CD4-positive, CD25-positive, alpha-beta regulatory T cell (primary cell): Measurements from ENCODE around the gene UBE2V1. TPM values are rescaled to one million over a fixed set of nuclear protein-coding genes. Genes with fewer than 3 reads are reported as not detected.

Experiments
- ATAC-seq, 2 donors: fragments of 150-1000 bp; cut with Tn5 transposase; one replicate each; pipeline ENCODE4 v1.10.0; 2021; ENCODE audit warnings: low read depth in 2 of 2, moderate number of reproducible peaks in 2 of 2, moderate library complexity in 1 of 2
- DNase-seq, 3 donors: peaks; one replicate each; pipeline versions ENCODE4 v3.0.0 to v3.0.0-alpha.2; 2012 to 2022; ENCODE audit warnings: mixed read lengths in 1 of 3
- H3K27ac ChIP-seq: one replicate; pipeline ENCODE4 v1.7.0; 2013; ENCODE audit warnings: mild to moderate bottlenecking, low read length; ENCODE audit not compliant: insufficient read depth, poor library complexity, severe bottlenecking
- H3K27me3 ChIP-seq: one replicate; pipeline ENCODE4 v1.7.0; 2013; ENCODE audit warnings: low read length; ENCODE audit not compliant: control insufficient read depth, insufficient read depth
- H3K36me3 ChIP-seq: one replicate; pipeline ENCODE4 v1.7.0; 2013; ENCODE audit warnings: mild to moderate bottlenecking, low read length, moderate library complexity; ENCODE audit not compliant: control insufficient read depth, insufficient read depth
- H3K4me1 ChIP-seq: 2 replicates; pipeline ENCODE4 v1.7.0; 2013; ENCODE audit warnings: mild to moderate bottlenecking, low read length; ENCODE audit not compliant: insufficient read depth, control insufficient read depth, poor library complexity, severe bottlenecking
- H3K4me3 ChIP-seq: one replicate; pipeline ENCODE4 v1.7.0; 2013; ENCODE audit warnings: low read depth, mild to moderate bottlenecking, low read length, moderate library complexity
- H3K9me3 ChIP-seq, 2 experiments: 1 replicate in 1 of 2; 2 replicates in 1 of 2; pipeline ENCODE4 v1.7.0; 2013; ENCODE audit warnings: low read length in 2 of 2, mild to moderate bottlenecking in 1 of 2, moderate library complexity in 1 of 2; ENCODE audit not compliant: control insufficient read depth in 2 of 2
- H3K27ac Mint-ChIP-seq, 3 donors: one replicate each; pipeline ENCODE4 v1.8.0; 2020 to 2022; ENCODE audit warnings: mild to moderate bottlenecking in 3 of 3, mixed read lengths in 3 of 3, moderate library complexity in 2 of 3
- H3K27me3 Mint-ChIP-seq: one replicate; pipeline ENCODE4 v1.8.0; 2022; ENCODE audit warnings: mild to moderate bottlenecking, mixed read lengths
- H3K36me3 Mint-ChIP-seq: one replicate; pipeline ENCODE4 v1.8.0; 2020; ENCODE audit warnings: mixed read lengths
- H3K4me1 Mint-ChIP-seq, 4 donors: one replicate each; pipeline ENCODE4 v1.8.0; 2020 to 2022; ENCODE audit warnings: mixed read lengths in 4 of 4, mild to moderate bottlenecking in 1 of 4
- H3K4me3 Mint-ChIP-seq, 4 donors: one replicate each; pipeline ENCODE4 v1.8.0; 2020 to 2022; ENCODE audit warnings: mild to moderate bottlenecking in 4 of 4, mixed read lengths in 4 of 4, moderate library complexity in 3 of 4
- H3K9me3 Mint-ChIP-seq, 7 donors: one replicate each; pipeline ENCODE4 v1.8.0; 2020 to 2022; ENCODE audit warnings: mixed read lengths in 7 of 7, mild to moderate bottlenecking in 3 of 7, moderate library complexity in 2 of 7
- polyA plus RNA-seq, 4 donors: library from polyadenylated mRNA; unstranded; fragments of 300-500 nt; fragmentation: Illumina TruSeq; gene quantifications; one replicate each; pipeline ENCODE4 v1.2.3, GENCODE V29; 2021
- total RNA-seq: library from RNA; stranded (reverse); gene quantifications from one replicate; pipeline ENCODE4 v1.2.3, GENCODE V29; 2022

UBE2V1 gene
- total and polyA plus RNA-seq, 5 donors from 2014 or later: 115 to 130 (median 124) TPM

GRCh38 chr20:50055524-50056083 is 57.3 kb downstream of the UBE2V1 start:
- no peaks in the 10 kb centered on the region for H3K36me3 Mint-ChIP-seq
- peaks cover 4% of the 10 kb centered on the region for H3K27me3 Mint-ChIP-seq
- no peak for DNase-seq
- no peaks in the 10 kb centered on the region for H3K9me3 Mint-ChIP-seq
- H3K4me1 ChIP-seq: no peaks in the 10 kb centered on the region
- ATAC-seq: no peak
- no peaks in the 10 kb centered on the region for H3K36me3 ChIP-seq
- H3K27ac Mint-ChIP-seq: no peak overlapping the region
- no peak overlapping the region for H3K4me3 Mint-ChIP-seq
- H3K4me3 ChIP-seq: no peak overlapping the region
- H3K4me1 Mint-ChIP-seq: peaks cover 0 to 2% (median under 1%) of the 10 kb centered on the region in 4 donors
- no peaks in the 10 kb centered on the region for H3K9me3 ChIP-seq
- H3K27ac ChIP-seq: no peak overlapping the region
- no peaks in the 10 kb centered on the region for H3K27me3 ChIP-seq

GRCh38 chr20:50054626-50055511 is 58.1 kb downstream of the UBE2V1 start:
- DNase-seq: no peak
- Histone ChIP-seq H3K9me3 (no peaks in the 10 kb centered on the region), H3K27me3 (no peaks in the 10 kb centered on the region), H3K27ac (no peak overlapping the region), H3K36me3 (no peaks in the 10 kb centered on the region), H3K4me3 (no peak overlapping the region), H3K4me1 (no peaks in the 10 kb centered on the region)
- H3K4me3 Mint-ChIP-seq: no peak overlapping the region
- peaks cover 7% of the 10 kb centered on the region for H3K27me3 Mint-ChIP-seq
- no peak overlapping the region for H3K27ac Mint-ChIP-seq
- no peaks in the 10 kb centered on the region for H3K9me3 Mint-ChIP-seq
- H3K4me1 Mint-ChIP-seq: peaks cover 0 to 2% (median under 1%) of the 10 kb centered on the region in 4 donors
- no peaks in the 10 kb centered on the region for H3K36me3 Mint-ChIP-seq
- ATAC-seq: no peak

GRCh38 chr20:50054231-50054547 is 58.8 kb downstream of the UBE2V1 start:
- H3K4me3 ChIP-seq: no peak overlapping the region
- Mint-ChIP-seq H3K9me3 (peaks cover 0 to 3% (median 0%) of the 10 kb centered on the region in 7 donors), H3K27ac (no peak overlapping the region), H3K36me3 (no peaks in the 10 kb centered on the region), H3K4me1 (peaks cover 0 to 3% (median under 1%) of the 10 kb centered on the region in 4 donors), H3K27me3 (peaks cover 11% of the 10 kb centered on the region), H3K4me3 (no peak overlapping the region)
- ATAC-seq: no peak
- H3K27ac ChIP-seq: no peak overlapping the region
- no peaks in the 10 kb centered on the region for H3K27me3 ChIP-seq
- no peaks in the 10 kb centered on the region for H3K9me3 ChIP-seq
- no peaks in the 10 kb centered on the region for H3K4me1 ChIP-seq
- no peak for DNase-seq
- H3K36me3 ChIP-seq: no peaks in the 10 kb centered on the region

GRCh38 chr20:50053362-50054230 is 59.4 kb downstream of the UBE2V1 start:
- no peak overlapping the region for H3K27ac Mint-ChIP-seq
- no peaks in the 10 kb centered on the region for H3K4me1 ChIP-seq
- DNase-seq: no peak
- no peak for ATAC-seq
- peaks cover 11% of the 10 kb centered on the region for H3K27me3 Mint-ChIP-seq
- peaks cover 0 to 4% (median 2%) of the 10 kb centered on the region in 4 donors for H3K4me1 Mint-ChIP-seq
- no peak overlapping the region for H3K4me3 Mint-ChIP-seq
- H3K4me3 ChIP-seq: no peak overlapping the region
- no peak overlapping the region for H3K27ac ChIP-seq
- H3K36me3 Mint-ChIP-seq: no peaks in the 10 kb centered on the region
- H3K9me3 ChIP-seq: no peaks in the 10 kb centered on the region
- H3K9me3 Mint-ChIP-seq: peaks cover 0 to 3% (median 0%) of the 10 kb centered on the region in 7 donors
- H3K36me3 ChIP-seq: no peaks in the 10 kb centered on the region
- no peaks in the 10 kb centered on the region for H3K27me3 ChIP-seq

- Mint-ChIP-seq H3K36me3 (no peaks in the 10 kb centered on the region), H3K4me3 (no peak overlapping the region)
- no peak for ATAC-seq
These were observed 60.2 kb downstream of the UBE2V1 start for GRCh38 chr20:50052550-50053361.

GRCh38 chr20:50050660-50051308 is 62.2 kb downstream of the UBE2V1 start:
- no peak overlapping the region for H3K27ac ChIP-seq
- H3K27me3 ChIP-seq: peaks cover 5% of the 10 kb centered on the region
- DNase-seq: no peak
- H3K36me3 Mint-ChIP-seq: peaks cover 2% of the 10 kb centered on the region
- peaks cover 0 to 4% (median 2%) of the 10 kb centered on the region in 4 donors for H3K4me1 Mint-ChIP-seq
- ATAC-seq: no peak
- H3K9me3 Mint-ChIP-seq: peaks cover 0 to 3% (median 0%) of the 10 kb centered on the region in 7 donors
- H3K4me1 ChIP-seq: no peaks in the 10 kb centered on the region
- H3K27ac Mint-ChIP-seq: no peak overlapping the region
- no peak overlapping the region for H3K4me3 Mint-ChIP-seq
- no peaks in the 10 kb centered on the region for H3K9me3 ChIP-seq
- H3K36me3 ChIP-seq: no peaks in the 10 kb centered on the region
- no peak overlapping the region for H3K4me3 ChIP-seq
- peaks cover 25% of the 10 kb centered on the region for H3K27me3 Mint-ChIP-seq

More at GRCh38 chr20:50052550-50053361, 60.2 kb downstream of the UBE2V1 start:
- peaks cover 0 to 3% (median 0%) of the 10 kb centered on the region in 7 donors for H3K9me3 Mint-ChIP-seq
- Histone ChIP-seq H3K36me3 (no peaks in the 10 kb centered on the region), H3K27ac (no peak overlapping the region), H3K27me3 (peaks cover 3% of the 10 kb centered on the region), H3K9me3 (no peaks in the 10 kb centered on the region), H3K4me1 (no peaks in the 10 kb centered on the region), H3K4me3 (no peak overlapping the region)
- H3K4me1 Mint-ChIP-seq: peaks cover 0 to 4% (median 2%) of the 10 kb centered on the region in 4 donors
- H3K27me3 Mint-ChIP-seq: peaks cover 15% of the 10 kb centered on the region
- no peak for DNase-seq
- no peak overlapping the region for H3K27ac Mint-ChIP-seq
